Activated naive CD4-positive, alpha-beta T cell treated with Interleukin-2 at 50 U/mL for 16 hours (primary cell): ENCODE measurements around the gene LMTK3.

Source experiments
- DNase-seq: peaks from one replicate; pipeline ENCODE4 v3.0.0-alpha.2; 2020

Gene LMTK3

GRCh38 chr19:48511800-48512503 is at the start of gene LMTK3:
TSS of gene LMTK3 (minus strand) at chr19:48511835. CDS start at chr19:48511576, 259 bp downstream.
- DNase-seq: peak; percentile 76

- no peak for DNase-seq
Measured at GRCh38 chr19:48561412-48561811, 49.8 kb upstream of the LMTK3 start.

- DNase-seq: no peak
Measured at GRCh38 chr19:48560095-48560530, 48.5 kb upstream of the LMTK3 start.

- no peak for DNase-seq
Measured at GRCh38 chr19:48558018-48558684, 46.5 kb upstream of the LMTK3 start.

- DNase-seq: no peak
Measured at GRCh38 chr19:48556825-48557224, 45.2 kb upstream of the LMTK3 start.

- DNase-seq: no peak
Measured at GRCh38 chr19:48556163-48556562, 44.5 kb upstream of the LMTK3 start.

- no peak for DNase-seq
Measured at GRCh38 chr19:48554385-48555091, 42.9 kb upstream of the LMTK3 start.

GRCh38 chr19:48553676-48554384 is 42.2 kb upstream of the LMTK3 start:
- DNase-seq: no peak

GRCh38 chr19:48552406-48553322 is 41.0 kb upstream of the LMTK3 start:
- DNase-seq: no peak

- DNase-seq: no peak
Measured at GRCh38 chr19:48551437-48552302, 40.0 kb upstream of the LMTK3 start, which contains the start of gene SULT2B1. TSS of gene SULT2B1 (plus strand) at chr19:48552172. CDS start at chr19:48552253, 81 bp downstream.

GRCh38 chr19:48549380-48549779 is 37.7 kb upstream of the LMTK3 start:
- no peak for DNase-seq

GRCh38 chr19:48548253-48548911 is 36.7 kb upstream of the LMTK3 start:
- no peak for DNase-seq

- DNase-seq: no peak
Measured at GRCh38 chr19:48547722-48548121, 36.1 kb upstream of the LMTK3 start.

- DNase-seq: no peak
Measured at GRCh38 chr19:48544856-48545750, 33.5 kb upstream of the LMTK3 start.

- DNase-seq: no peak
Measured at GRCh38 chr19:48543121-48543710, 31.6 kb upstream of the LMTK3 start.

GRCh38 chr19:48541813-48542212 is 30.2 kb upstream of the LMTK3 start:
- no peak for DNase-seq

- no peak for DNase-seq
Measured at GRCh38 chr19:48540110-48540509, 28.5 kb upstream of the LMTK3 start.

GRCh38 chr19:48539503-48540096 is 28.0 kb upstream of the LMTK3 start:
- no peak for DNase-seq
